ENCODE data around the gene FAM120A.

- TF ChIP-seq CTCF (conservative IDR thresholded peaks at IDR 0.05; ENCODE audit: low read depth, low read length) (no peak), EZH2 (IDR thresholded peaks at IDR 0.05; ENCODE audit: low read length, unreplicated experiment) (no peak)
Measured at GRCh38 chr9:93562157-93562556, 110.7 kb downstream of the FAM120A start.

Data from PC-3 (cell line).